Choroid plexus epithelial cell (primary cell): ENCODE measurements around the gene PFDN4.

Experiments
- DNase-seq: peaks from one replicate; pipeline ENCODE4 v3.0.0-alpha.2; 2010; ENCODE audit warnings: low read depth
- H3K4me3 ChIP-seq: 2 replicates; pipeline ENCODE4 v1.5.1; 2011; ENCODE audit warnings: low read depth, mild to moderate bottlenecking, control low read depth, low read length, moderate library complexity
- CTCF ChIP-seq: conservative IDR thresholded peaks from 2 replicates; pipeline ENCODE4 v1.5.1; 2011; ENCODE audit warnings: low read depth, mild to moderate bottlenecking, control low read depth, inconsistent platforms, low read length, moderate library complexity

The PFDN4 gene

GRCh38 chr20:54267483-54268003, 59.7 kb downstream of the PFDN4 start:
- DNase-seq = no peak
- TF ChIP-seq CTCF = no peak
- no peak overlapping the region for H3K4me3 ChIP-seq

GRCh38 chr20:54268941-54269340, 61.1 kb downstream of the PFDN4 start:
- H3K4me3 ChIP-seq = no peak overlapping the region
- DNase-seq = peak; percentile 33
- no peak for TF ChIP-seq CTCF
